Astrocyte of the cerebellum (primary cell): ENCODE data around the gene GGNBP2.

ENCODE experiments used
- DNase-seq: peaks from one replicate; pipeline ENCODE4 v3.0.0-alpha.2; 2011; ENCODE audit warnings: low read depth
- H3K4me3 ChIP-seq: 2 replicates; pipeline ENCODE4 v1.5.1; 2011; ENCODE audit warnings: mild to moderate bottlenecking, low read depth, low read length, moderate library complexity
- in situ Hi-C: cut with HindIII; loops from 2 replicates; pipeline ENCODE4 v1.10.0; 2017; ENCODE audit warnings: low sequenced_read_pairs
- TF ChIP-seq, protein P1 (sequence below): IDR thresholded peaks from 2 replicates; pipeline ENCODE4 v1.5.1; 2012; ENCODE audit warnings: low read length, low read depth, moderate library complexity, mild to moderate bottlenecking; ENCODE audit errors: missing control alignments

GGNBP2 gene

DNA sequence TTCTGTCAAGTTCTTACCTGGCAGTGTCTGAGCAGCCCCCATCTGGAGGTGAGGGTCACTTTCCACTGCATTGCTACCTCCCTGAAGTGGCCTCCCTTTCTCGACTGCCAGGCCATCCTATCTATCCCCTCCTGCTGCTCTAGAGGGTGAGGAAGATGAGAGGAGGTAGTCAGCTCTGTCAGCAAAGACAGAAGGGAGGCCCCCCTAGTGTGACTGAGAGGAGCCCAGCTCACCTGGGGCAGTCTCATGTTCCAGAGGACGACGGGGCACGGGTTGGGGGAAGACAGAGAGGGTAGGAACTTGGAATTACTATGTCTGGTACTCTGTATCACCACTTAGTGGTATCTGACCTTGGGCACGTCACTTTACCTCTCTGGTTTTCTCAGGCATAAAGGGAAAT, 32.1 kb upstream of the GGNBP2 start:
- no peak overlapping the region for H3K4me3 ChIP-seq
- no peak for DNase-seq
- TF ChIP-seq, protein P1, sequence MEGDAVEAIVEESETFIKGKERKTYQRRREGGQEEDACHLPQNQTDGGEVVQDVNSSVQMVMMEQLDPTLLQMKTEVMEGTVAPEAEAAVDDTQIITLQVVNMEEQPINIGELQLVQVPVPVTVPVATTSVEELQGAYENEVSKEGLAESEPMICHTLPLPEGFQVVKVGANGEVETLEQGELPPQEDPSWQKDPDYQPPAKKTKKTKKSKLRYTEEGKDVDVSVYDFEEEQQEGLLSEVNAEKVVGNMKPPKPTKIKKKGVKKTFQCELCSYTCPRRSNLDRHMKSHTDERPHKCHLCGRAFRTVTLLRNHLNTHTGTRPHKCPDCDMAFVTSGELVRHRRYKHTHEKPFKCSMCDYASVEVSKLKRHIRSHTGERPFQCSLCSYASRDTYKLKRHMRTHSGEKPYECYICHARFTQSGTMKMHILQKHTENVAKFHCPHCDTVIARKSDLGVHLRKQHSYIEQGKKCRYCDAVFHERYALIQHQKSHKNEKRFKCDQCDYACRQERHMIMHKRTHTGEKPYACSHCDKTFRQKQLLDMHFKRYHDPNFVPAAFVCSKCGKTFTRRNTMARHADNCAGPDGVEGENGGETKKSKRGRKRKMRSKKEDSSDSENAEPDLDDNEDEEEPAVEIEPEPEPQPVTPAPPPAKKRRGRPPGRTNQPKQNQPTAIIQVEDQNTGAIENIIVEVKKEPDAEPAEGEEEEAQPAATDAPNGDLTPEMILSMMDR, result no peak
- in situ Hi-C loops, result no loop called here

- DNase-seq, result no peak
- in situ Hi-C loops, result no loop called here
- no peak overlapping the region for H3K4me3 ChIP-seq
- TF ChIP-seq, protein P1, result no peak
These were observed 29.9 kb upstream of the GGNBP2 start for GRCh38 chr17:36514856-36515255.

- H3K4me3 ChIP-seq, result no peak overlapping the region
- DNase-seq, result no peak
- in situ Hi-C loops, result no loop called here
- TF ChIP-seq, protein P1, result no peak
These were observed 28.9 kb upstream of the GGNBP2 start for GRCh38 chr17:36515837-36516236.

- DNase-seq, result no peak
- TF ChIP-seq, protein P1, result no peak
- no peak overlapping the region for H3K4me3 ChIP-seq
- in situ Hi-C loops, result no loop called here
These were observed 21.6 kb upstream of the GGNBP2 start for GRCh38 chr17:36523113-36523512.

DNA sequence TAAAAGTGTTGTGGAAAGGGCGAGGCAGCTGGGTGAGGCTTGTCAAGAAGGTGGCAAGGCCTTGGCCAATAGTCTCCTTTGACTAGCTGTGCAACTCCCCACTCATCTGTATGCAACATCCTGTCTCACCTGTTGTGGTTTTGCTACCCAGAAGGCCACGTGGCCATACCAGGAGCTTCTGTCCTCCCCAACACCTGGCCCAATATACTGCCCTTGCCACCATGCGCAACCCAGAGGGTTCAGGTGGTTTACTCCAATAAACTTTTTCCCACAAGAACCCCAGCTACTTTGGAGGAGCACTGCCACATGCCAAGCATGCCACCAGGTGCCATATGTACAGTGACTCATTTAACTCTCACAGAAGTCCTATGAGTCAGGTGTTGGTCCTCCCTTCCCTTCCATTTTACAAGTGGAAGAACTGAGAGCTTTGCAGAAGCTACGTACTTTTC, 20.3 kb upstream of the GGNBP2 start:
- no peak for DNase-seq
- TF ChIP-seq, protein P1, result no peak
- no peak overlapping the region for H3K4me3 ChIP-seq
- in situ Hi-C loops, result no loop called here

- TF ChIP-seq, protein P1, result no peak
- in situ Hi-C loops, result no loop called here
- H3K4me3 ChIP-seq, result no peak overlapping the region
- DNase-seq, result no peak
These were observed 19.6 kb upstream of the GGNBP2 start for GRCh38 chr17:36525113-36525512.

DNA sequence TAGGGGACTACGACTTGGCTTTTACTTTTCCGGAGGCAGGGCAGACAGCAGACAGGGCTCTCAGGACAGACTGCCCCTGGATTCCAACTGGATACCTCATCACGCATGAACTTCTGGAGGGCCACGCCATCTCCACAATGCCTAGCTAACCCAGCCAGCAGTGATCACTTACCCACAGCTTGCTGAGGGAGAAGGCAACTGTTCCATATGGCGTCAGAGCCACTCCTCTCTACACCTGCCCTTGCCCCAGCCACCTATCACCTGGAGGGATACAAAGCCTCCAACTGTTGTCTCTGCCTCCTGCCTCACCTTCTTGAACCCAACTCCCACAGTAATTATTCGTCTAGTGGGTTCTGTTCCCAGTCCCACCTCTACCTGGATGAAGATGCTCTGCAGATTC, 18.8 kb upstream of the GGNBP2 start:
- in situ Hi-C loops, result no loop called here
- DNase-seq, result no peak
- TF ChIP-seq, protein P1, result no peak
- no peak overlapping the region for H3K4me3 ChIP-seq
